HepG2 (cell line): ENCODE measurements around the gene SCGB1C2. TPM values are rescaled to one million over a fixed set of nuclear protein-coding genes. Genes with fewer than 3 reads are reported as not detected.

Experiments
- ATAC-seq: fragments of 200-7000 bp; cut with Tn5 transposase; 3 replicates; pipeline ENCODE4 v1.9.1; 2020; ENCODE audit warnings: mild to moderate bottlenecking, moderate library complexity
- BruUV-seq: library from RNA; stranded (reverse); fragments of 400-500 nt; replicated peaks from 2 replicates; lab custom pipeline; 2021; lab: Mats Ljungman, UMichigan
- CTCF ChIA-PET: fragments of 300-600 bp; formaldehyde crosslinking; extraction: SDS; loops from one replicate; lab custom pipeline; 2021; ENCODE audit warnings: low total read pairs, inconsistent platforms, low intra/inter-chr PET ratio; lab: Yijun Ruan, JAX
- POLR2A ChIA-PET: fragments of 350-600 bp; sonication (Branson Sonifier 250); formaldehyde crosslinking; loops from one replicate; lab custom pipeline; 2020; ENCODE audit warnings: antibody characterized with exemption, inconsistent platforms; lab: Yijun Ruan, JAX
- DNase-seq: peaks from one replicate; pipeline ENCODE4 v3.0.0-alpha.2; 2015; ENCODE audit warnings: low spot score
- FAIRE-seq: peaks from 3 replicates; lab custom pipeline; 2011; peaks lifted over from hg19 to GRCh38; lab: Jason Lieb, UNC
- H2AFZ ChIP-seq: one replicate; pipeline ENCODE4 v1.6.1; 2011; ENCODE audit warnings: low read length, inconsistent platforms
- H3K27ac ChIP-seq: fragments of 300-600 bp; 3 replicates; pipeline ENCODE4 v1.8.0; 2011; ENCODE audit warnings: mixed run types, mild to moderate bottlenecking, mixed read lengths, low read length, inconsistent platforms; ENCODE audit not compliant: insufficient read depth; ENCODE audit errors: extremely low read length
- H3K27me3 ChIP-seq, 2 experiments: fragments of 200-600 bp in 1 of 2; 2 replicates in 1 of 2; 3 replicates in 1 of 2; pipeline versions ENCODE4 v1.6.0 to v1.8.0; 2011; ENCODE audit warnings: low read length in 2 of 2, mild to moderate bottlenecking in 2 of 2, moderate library complexity in 2 of 2, inconsistent platforms in 1 of 2; ENCODE audit not compliant: insufficient read depth in 2 of 2, control insufficient read depth in 1 of 2
- H3K36me3 ChIP-seq, 2 experiments: fragments of 200-600 bp in 1 of 2; replicated peaks in 1 of 2; 2 replicates in 1 of 2; 3 replicates in 1 of 2; pipeline versions ENCODE4 v1.5.1 to v1.8.0; 2011; ENCODE audit warnings: low read length in 2 of 2, inconsistent platforms in 1 of 2; ENCODE audit not compliant: insufficient read depth in 2 of 2, control insufficient read depth in 1 of 2
- H3K4me1 ChIP-seq: 2 replicates; pipeline ENCODE4 v1.5.1; 2012; ENCODE audit warnings: low read length, inconsistent platforms; ENCODE audit not compliant: insufficient read depth
- H3K4me2 ChIP-seq: 2 replicates; pipeline ENCODE4 v1.6.0; 2011; ENCODE audit warnings: low read depth, low read length, inconsistent platforms
- H3K4me3 ChIP-seq, 3 experiments: fragments of 200-600 bp in 1 of 3; sonication (generic), shearing (Covaris generic) in 1 of 3; replicated peaks in 1 of 3; 2 replicates each; pipeline ENCODE4 v1.5.1; 2011 to 2016; ENCODE audit warnings: low read length in 3 of 3, inconsistent platforms in 2 of 3, low read depth in 2 of 3, mild to moderate bottlenecking in 2 of 3, control low read depth in 1 of 3, mixed read lengths in 1 of 3; ENCODE audit not compliant: insufficient read depth in 1 of 3
- H3K79me2 ChIP-seq: one replicate; pipeline ENCODE4 v1.6.1; 2011; ENCODE audit warnings: low read length, inconsistent platforms; ENCODE audit not compliant: insufficient read depth
- H3K9ac ChIP-seq: 2 replicates; pipeline ENCODE4 v1.6.0; 2011; ENCODE audit warnings: mild to moderate bottlenecking, low read depth, low read length, inconsistent platforms; ENCODE audit not compliant: insufficient read depth
- H3K9me3 ChIP-seq: 2 replicates; pipeline ENCODE4 v1.5.1; 2012; ENCODE audit warnings: mild to moderate bottlenecking, low read length
- H4K20me1 ChIP-seq: 2 replicates; pipeline ENCODE4 v1.6.0; 2011; ENCODE audit warnings: inconsistent platforms, mild to moderate bottlenecking, low read length, moderate library complexity; ENCODE audit not compliant: insufficient read depth
- BCL6 ChIP-seq: IDR thresholded peaks from 2 replicates; pipeline ENCODE4 v1.6.1; 2016; ENCODE audit warnings: missing genetic modification reagents, missing compliant biosample characterization
- CENPT ChIP-seq: sonication (generic); formaldehyde crosslinking; IDR thresholded peaks from 2 replicates; pipeline ENCODE4 v1.8.0; 2022; ENCODE audit warnings: low read depth, mild to moderate bottlenecking, moderate library complexity, missing genetic modification reagents
- ZNF180 ChIP-seq: sonication (generic); formaldehyde crosslinking; IDR thresholded peaks from 2 replicates; pipeline ENCODE4 v1.4.0; 2020; ENCODE audit warnings: low read depth, missing genetic modification reagents, borderline replicate concordance
- ZNF678 ChIP-seq: sonication (generic); formaldehyde crosslinking; IDR thresholded peaks from 2 replicates; pipeline ENCODE4 v1.4.0; 2020; ENCODE audit warnings: mild to moderate bottlenecking, missing genetic modification reagents
- ZNF788 ChIP-seq: sonication (generic); formaldehyde crosslinking; IDR thresholded peaks from 2 replicates; pipeline ENCODE4 v1.5.0; 2020; ENCODE audit warnings: mild to moderate bottlenecking, missing genetic modification reagents, borderline replicate concordance
- WGBS: methylation state at CpG from one replicate; pipeline ENCODE4 v1.1.6; 2017; ENCODE audit warnings: low lambda C conversion rate; 5-methylcytosine and 5-hydroxymethylcytosine counted together
- in situ Hi-C: cut with HindIII; loops from 2 replicates; pipeline ENCODE4 v1.10.0; 2017; ENCODE audit warnings: low pct_unique_long_range_greater_than_20kb; ENCODE audit not compliant: extremely low pct_ligation_motif_present
- intact Hi-C: fragments of 100-400 bp; cut with micrococcal nuclease; formaldehyde crosslinking; loops from one replicate; pipeline ENCODE4 v1.10.0; 2022; ENCODE audit not compliant: unreplicated experiment
- polyA plus RNA-seq, 8 experiments: library from polyadenylated mRNA; depleted of rRNA in 3 of 8; stranded (reverse) in 7 of 8; unstranded in 1 of 8; fragments of >200 nt; fragmentation: Illumina TruSeq in 4 of 8; extraction: Trizol in 4 of 8; gene quantifications; 2 replicates each; pipeline versions ENCODE4 v1.2.1 to v1.2.3, GENCODE V29; 2011 to 2016; ENCODE audit warnings: low read depth in 4 of 8, missing spikeins in 1 of 8, mixed read lengths in 1 of 8; ENCODE audit not compliant: insufficient read depth in 1 of 8
- total RNA-seq, 5 experiments: library from RNA; depleted of rRNA; stranded (reverse); fragments of >200 nt; fragmentation: Illumina TruSeq; extraction: Trizol; gene quantifications; 2 replicates each; pipeline ENCODE4 v1.2.3, GENCODE V29; 2016; ENCODE audit warnings: low read depth in 1 of 5
- TF ChIP-seq, protein P1 (sequence below): sonication (generic); formaldehyde crosslinking; IDR thresholded peaks from 2 replicates; pipeline ENCODE4 v1.8.1; 2023; ENCODE audit warnings: mild to moderate bottlenecking, inconsistent platforms, moderate library complexity, missing genetic modification reagents, borderline replicate concordance
- TF ChIP-seq, protein P2 (sequence below): sonication (generic); formaldehyde crosslinking; IDR thresholded peaks from 2 replicates; pipeline ENCODE4 v1.4.0; 2020; ENCODE audit warnings: missing genetic modification reagents
- TF ChIP-seq, protein P3 (sequence below): sonication (generic); formaldehyde crosslinking; IDR thresholded peaks from 2 replicates; pipeline ENCODE4 v1.4.0; 2020; ENCODE audit warnings: mild to moderate bottlenecking, missing genetic modification reagents

Gene SCGB1C2
- total and polyA plus RNA-seq, 2 of the 13 experiments (the other 11 are each of a cell fraction or from before 2014, with no cell fraction given): not detected

- H3K4me3 ChIP-seq: no peak overlapping the region
- H3K9me3 ChIP-seq: no peaks in the 10 kb centered on the region
- no peak for TF ChIP-seq ZNF678 (CRISPR knock-in tag)
- no peak for TF ChIP-seq ZNF180 (CRISPR knock-in tag)
- TF ChIP-seq, protein P1, sequence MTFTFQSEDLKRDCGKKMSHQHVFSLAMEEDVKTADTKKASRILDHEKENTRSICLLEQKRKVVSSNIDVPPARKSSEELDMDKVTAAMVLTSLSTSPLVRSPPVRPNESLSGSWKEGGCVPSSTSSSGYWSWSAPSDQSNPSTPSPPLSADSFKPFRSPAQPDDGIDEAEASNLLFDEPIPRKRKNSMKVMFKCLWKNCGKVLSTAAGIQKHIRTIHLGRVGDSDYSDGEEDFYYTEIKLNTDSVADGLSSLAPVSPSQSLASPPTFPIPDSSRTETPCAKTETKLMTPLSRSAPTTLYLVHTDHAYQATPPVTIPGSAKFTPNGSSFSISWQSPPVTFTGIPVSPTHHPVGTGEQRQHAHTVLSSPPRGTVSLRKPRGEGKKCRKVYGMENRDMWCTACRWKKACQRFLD: no peak
- TF ChIP-seq, protein P2, sequence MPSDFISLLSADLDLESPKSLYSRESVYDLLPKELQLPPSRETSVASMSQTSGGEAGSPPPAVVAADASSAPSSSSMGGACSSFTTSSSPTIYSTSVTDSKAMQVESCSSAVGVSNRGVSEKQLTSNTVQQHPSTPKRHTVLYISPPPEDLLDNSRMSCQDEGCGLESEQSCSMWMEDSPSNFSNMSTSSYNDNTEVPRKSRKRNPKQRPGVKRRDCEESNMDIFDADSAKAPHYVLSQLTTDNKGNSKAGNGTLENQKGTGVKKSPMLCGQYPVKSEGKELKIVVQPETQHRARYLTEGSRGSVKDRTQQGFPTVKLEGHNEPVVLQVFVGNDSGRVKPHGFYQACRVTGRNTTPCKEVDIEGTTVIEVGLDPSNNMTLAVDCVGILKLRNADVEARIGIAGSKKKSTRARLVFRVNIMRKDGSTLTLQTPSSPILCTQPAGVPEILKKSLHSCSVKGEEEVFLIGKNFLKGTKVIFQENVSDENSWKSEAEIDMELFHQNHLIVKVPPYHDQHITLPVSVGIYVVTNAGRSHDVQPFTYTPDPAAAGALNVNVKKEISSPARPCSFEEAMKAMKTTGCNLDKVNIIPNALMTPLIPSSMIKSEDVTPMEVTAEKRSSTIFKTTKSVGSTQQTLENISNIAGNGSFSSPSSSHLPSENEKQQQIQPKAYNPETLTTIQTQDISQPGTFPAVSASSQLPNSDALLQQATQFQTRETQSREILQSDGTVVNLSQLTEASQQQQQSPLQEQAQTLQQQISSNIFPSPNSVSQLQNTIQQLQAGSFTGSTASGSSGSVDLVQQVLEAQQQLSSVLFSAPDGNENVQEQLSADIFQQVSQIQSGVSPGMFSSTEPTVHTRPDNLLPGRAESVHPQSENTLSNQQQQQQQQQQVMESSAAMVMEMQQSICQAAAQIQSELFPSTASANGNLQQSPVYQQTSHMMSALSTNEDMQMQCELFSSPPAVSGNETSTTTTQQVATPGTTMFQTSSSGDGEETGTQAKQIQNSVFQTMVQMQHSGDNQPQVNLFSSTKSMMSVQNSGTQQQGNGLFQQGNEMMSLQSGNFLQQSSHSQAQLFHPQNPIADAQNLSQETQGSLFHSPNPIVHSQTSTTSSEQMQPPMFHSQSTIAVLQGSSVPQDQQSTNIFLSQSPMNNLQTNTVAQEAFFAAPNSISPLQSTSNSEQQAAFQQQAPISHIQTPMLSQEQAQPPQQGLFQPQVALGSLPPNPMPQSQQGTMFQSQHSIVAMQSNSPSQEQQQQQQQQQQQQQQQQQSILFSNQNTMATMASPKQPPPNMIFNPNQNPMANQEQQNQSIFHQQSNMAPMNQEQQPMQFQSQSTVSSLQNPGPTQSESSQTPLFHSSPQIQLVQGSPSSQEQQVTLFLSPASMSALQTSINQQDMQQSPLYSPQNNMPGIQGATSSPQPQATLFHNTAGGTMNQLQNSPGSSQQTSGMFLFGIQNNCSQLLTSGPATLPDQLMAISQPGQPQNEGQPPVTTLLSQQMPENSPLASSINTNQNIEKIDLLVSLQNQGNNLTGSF: no peak
- no peak for TF ChIP-seq CENPT
- no peak for TF ChIP-seq BCL6
- TF ChIP-seq, protein P3, sequence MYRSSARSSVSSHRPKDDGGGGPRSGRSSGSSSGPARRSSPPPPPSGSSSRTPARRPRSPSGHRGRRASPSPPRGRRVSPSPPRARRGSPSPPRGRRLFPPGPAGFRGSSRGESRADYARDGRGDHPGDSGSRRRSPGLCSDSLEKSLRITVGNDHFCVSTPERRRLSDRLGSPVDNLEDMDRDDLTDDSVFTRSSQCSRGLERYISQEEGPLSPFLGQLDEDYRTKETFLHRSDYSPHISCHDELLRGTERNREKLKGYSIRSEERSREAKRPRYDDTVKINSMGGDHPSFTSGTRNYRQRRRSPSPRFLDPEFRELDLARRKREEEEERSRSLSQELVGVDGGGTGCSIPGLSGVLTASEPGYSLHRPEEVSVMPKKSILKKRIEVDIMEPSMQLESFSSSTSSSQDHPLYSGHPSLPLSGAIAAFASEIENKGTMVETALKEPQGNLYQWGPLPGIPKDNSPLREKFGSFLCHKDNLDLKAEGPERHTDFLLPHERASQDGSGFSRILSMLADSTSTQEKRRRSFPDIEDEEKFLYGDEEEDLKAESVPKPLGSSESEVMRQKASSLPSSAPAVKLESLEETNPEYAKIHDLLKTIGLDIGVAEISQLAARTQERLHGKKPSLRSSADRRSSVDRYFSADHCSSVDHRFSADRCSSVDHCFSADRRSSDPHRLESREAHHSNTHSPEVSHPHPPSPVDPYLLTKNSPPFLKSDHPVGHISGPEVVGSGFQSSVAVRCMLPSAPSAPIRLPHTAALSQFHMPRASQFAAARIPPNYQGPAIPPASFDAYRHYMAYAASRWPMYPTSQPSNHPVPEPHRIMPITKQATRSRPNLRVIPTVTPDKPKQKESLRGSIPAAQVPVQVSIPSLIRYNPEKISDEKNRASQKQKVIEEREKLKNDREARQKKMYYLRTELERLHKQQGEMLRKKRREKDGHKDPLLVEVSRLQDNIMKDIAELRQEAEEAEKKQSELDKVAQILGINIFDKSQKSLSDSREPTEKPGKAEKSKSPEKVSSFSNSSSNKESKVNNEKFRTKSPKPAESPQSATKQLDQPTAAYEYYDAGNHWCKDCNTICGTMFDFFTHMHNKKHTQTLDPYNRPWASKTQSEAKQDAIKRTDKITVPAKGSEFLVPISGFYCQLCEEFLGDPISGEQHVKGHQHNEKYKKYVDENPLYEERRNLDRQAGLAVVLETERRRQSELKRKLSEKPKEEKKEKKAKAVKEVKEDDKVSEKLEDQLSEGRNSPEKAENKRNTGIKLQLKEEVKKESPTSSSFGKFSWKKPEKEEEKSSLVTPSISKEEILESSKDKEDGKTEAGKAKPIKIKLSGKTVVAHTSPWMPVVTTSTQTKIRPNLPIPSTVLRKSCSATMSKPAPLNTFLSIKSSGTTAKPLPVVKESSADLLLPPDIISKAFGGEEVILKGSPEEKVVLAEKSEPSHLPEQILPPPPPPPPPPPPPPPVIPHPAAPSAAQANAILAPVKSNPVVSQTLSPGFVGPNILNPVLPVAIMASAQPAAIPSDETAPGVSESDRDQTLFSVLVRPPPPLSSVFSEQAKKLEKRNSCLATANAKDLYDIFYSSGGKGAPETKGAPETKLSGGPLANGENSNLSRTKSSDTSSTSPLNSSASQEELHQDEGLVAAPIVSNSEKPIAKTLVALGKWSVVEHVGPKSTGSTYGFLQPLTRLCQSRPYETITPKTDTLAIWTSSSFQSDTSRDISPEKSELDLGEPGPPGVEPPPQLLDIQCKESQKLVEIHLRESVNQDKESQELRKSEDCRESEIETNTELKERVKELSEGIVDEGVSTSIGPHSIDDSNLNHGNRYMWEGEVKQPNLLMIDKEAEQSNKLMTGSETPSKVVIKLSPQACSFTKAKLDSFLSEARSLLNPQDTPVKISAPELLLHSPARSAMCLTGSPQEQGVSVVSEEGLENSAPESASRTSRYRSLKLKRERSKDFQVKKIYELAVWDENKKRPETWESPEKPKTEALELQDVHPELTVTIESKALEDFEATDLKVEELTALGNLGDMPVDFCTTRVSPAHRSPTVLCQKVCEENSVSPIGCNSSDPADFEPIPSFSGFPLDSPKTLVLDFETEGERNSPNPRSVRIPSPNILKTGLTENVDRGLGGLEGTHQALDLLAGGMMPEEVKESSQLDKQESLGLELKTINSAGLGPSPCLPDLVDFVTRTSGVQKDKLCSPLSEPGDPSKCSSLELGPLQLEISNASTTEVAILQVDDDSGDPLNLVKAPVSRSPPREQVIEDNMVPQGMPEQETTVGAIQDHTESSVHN: no peak
- TF ChIP-seq ZNF788 (CRISPR knock-in tag): no peak
- FAIRE-seq (no peak), ATAC-seq (no peak), DNase-seq (no peak)
- H3K4me2 ChIP-seq: no peak overlapping the region
- POLR2A ChIA-PET: no interaction called here
- in situ Hi-C loops: no loop called here
- no peaks in the 10 kb centered on the region; the same call in 1 of the 2 replicates for H4K20me1 ChIP-seq
- H3K9ac ChIP-seq: no peak overlapping the region
- no peak overlapping the region for H3K27ac ChIP-seq
- intact Hi-C loops: loop anchor here (2.0 kb wide), 1 partner anchor 18 kb away; no protein-coding TSS in a partner anchor
- BruUV-seq: no TSS peak
- no peak overlapping the region for H2AFZ ChIP-seq
- WGBS: 44% methylated on average over 5 of the region's 7 CpGs
- H3K27me3 ChIP-seq: peaks cover 2 to 31% of the 10 kb centered on the region in 2 experiments; a peak in 3 of 5 replicates
- H3K79me2 ChIP-seq: no peaks in the 10 kb centered on the region
- CTCF ChIA-PET: interaction anchor here (1.1 to 3.5 kb wide), 4 partner anchors 19 to 555 kb away, joined by 3 to 40 read pairs (median 10); no protein-coding TSS in a partner anchor
- H3K36me3 ChIP-seq: no peaks in the 10 kb centered on the region
- peaks cover 23% of the 10 kb centered on the region for H3K4me1 ChIP-seq
Observed at GRCh38 chr17:144936-145670, 7.7 kb downstream of the SCGB1C2 start.
